NCI-H2081 treated with DMSO at 0.1 percent for 48 hours (cell line): Measurements from ENCODE around the gene YOD1.
"Not testable (repeated sequence)": the region's sequence is repeated elsewhere in the genome, so short reads cannot be mapped to it uniquely, and the experiment has no call there.

Experiments used
- DNase-seq: peaks from one replicate; lab custom pipeline; 2025; lab: John Stamatoyannopoulos, UW

Gene YOD1

DNA sequence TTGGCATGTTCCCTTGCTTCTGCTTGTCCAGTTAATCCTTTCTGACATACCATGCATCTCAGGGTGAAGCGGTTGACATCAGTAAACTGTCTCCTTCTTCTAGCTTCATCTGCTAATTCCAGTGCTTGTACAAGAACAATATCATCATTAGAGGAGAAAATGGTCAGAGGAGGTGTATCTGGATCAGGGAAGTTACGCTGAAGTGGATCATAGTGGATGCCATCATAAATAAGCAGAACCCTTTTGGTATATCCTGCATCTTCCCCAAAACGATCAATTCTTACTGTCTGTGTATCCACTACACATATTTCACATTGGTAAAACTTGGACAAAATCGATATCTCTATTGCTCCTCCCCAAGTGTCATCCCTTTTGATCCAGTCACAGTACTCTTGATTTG lies 2.0 kb downstream of the YOD1 start:
- no peak for DNase-seq

DNA sequence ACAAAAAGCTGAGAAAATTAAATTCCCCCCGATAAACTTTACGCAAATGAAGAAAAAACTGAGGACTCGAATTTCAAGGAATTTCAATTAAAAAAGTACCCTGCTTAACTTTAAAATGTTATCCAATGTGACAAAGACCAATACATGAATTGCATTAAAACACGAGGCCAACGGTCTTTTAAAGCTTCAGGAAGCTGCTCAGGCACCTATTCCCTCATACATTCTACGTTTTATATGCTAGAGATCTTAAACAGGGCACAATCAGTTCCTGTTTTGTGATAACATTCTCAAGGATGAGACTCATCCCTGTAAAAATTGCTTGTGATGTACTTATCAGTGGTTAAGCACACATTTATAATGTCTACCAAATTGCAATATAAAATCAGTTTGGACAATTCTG lies 3.0 kb downstream of the YOD1 start:
- DNase-seq, result no peak

DNA sequence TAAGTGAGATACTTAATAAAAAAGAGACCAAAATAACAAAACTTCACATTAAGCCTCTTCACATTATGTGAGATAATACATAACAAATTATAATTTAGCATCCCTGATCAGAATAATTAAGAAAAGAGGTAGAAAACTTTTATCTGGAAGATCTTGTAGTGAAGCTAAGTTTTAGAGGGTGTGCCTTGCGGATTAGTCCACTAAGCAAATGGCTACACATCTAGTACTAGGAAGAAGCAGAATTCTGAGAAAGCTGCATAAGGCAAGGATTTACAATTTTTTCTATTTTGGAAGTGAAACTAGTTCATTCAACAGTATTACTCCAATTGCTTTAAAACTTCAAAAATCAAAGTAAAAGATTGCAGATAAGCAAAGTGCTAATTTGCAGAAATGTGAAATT lies 3.5 kb downstream of the YOD1 start:
- DNase-seq, result no peak

DNA sequence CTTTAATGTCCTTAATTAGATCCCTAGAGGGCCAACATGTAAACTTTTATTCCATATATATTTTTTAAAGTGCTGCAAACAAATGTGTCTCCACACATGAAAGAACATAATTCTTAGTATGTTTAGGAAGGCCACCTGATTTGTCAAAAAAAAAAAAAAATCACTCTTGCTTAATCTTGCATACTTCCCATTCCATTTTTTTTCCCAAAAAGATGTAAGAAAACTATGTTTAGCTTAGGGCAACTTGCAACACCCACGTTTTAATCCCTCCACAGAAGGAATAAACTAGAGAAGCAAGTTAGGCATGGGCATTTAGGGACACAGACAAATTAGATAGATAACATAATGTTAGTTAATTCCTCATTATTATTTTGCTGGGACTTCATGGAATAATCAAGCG lies 5.6 kb downstream of the YOD1 start:
- no peak for DNase-seq

DNA sequence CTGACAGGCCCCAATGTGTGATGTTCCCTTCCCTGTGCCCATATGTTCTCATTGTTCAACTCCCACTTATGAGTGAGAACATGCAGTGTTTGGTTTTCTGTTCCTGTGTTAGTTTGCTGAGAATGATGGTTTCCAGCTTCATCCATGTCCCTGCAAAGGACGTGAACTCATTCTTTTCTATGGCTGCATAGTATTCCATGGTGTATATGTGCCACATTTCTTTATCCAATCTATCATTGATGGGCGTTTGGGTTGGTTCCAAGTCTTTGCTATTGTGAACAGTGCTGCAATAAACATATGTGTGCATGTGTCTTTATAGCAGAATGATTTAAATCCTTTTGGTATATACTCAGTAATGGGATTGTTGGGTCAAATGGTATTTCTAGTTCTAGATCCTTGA lies 9.6 kb downstream of the YOD1 start:
- DNase-seq, result not testable (repeated sequence)

DNA sequence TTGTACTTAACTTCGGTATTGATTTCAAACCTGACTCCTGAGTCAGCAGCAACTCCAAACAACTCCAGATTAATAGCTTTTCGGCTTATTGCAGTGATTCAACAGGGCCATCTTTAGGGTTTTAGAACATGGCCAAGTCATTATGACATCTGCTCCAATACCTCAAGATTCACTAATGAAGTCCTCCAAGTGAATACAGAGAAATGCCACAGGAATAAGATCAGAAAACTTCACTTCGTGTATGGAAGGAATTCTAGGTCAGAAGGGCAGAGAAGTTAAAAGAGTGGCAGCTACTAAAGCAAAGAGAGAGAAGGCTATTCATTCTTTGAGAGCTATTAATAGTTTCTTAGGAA lies 10.9 kb downstream of the YOD1 start:
- DNase-seq, result no peak

DNA sequence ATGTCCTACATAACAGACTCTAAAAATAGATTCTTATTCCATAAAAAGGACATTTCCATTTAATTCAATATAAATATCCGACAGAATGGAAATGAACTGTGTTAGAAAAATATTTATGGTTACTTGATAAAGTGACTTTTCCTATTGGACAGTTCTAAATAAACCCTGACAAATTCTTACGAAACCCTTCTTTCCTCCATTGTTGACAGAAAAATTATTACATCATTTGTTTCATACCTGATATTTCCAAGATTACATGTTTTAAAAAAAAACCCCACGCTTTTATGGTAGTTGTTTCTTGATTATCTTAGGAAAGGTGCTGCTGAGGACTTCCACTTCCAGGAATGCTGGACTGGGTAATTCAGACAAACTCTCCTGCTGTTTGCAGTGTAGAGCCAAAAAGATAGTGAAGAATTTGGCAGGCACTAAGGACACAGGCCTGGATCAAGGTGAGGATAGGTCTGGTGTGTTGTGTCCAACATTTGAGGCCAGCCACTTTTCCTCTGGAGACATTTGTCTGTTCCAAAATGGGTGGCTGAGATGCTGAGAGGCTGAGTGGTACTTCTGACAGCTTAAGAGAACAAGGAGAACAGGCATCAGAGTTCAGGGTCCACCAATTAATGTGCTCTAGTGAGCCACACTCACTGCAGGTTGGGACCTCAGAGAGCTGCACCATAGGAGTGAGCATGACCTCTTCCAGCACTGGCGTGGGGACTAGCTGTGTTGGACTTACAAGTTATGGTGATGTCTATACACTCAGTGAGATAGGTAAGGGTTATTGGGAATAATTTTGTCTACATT lies 11.4 kb downstream of the YOD1 start:
- no peak for DNase-seq

DNA sequence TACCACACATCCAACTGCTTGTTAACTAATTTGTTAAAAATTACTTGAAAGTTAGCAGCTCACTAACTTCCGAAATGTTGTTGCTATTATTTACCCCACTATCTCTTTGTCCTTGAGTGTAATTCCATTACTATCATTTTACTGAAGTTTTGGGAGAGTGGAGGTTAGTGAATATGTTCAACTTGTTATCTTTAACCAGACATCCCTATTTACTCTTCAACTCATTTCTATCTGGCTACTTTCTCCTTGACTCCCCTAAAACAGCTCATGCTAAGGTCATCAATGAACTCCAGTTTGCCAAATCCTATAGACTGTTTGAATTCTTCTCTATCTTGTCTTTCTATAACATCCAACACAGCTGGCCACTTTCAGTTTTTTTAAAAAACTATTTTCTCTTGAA lies 14.1 kb downstream of the YOD1 start:
- DNase-seq, result no peak

DNA sequence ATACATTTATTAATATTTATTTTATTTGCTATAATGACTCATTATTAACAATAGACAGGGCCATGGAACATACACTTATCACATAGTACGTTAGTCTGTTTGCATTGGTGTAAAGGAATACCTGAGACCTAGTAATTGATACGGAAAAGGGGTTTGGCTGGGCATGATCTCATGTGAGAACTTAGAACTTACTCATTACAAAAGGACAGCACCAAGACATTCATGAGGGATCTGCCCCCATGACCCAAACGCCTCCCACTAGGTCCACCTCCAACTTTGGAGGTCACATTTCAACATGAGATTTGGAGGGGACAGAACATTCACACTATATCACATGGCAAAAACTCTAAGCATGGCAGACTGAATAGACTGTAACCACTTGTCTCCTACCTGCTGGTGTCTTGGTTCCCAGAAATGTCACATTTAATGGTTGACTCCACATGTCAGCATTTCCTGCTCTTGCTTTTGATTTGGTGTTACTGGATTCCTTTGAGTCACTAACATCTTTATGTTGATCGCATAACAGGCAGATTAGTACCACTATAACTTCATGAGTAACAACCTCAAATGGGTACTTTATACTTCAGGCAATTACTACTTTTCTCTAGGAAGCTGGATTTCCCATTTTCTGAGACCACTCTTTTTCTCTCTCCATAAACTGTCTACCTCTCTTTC lies 15.0 kb downstream of the YOD1 start:
- DNase-seq, result no peak

DNA sequence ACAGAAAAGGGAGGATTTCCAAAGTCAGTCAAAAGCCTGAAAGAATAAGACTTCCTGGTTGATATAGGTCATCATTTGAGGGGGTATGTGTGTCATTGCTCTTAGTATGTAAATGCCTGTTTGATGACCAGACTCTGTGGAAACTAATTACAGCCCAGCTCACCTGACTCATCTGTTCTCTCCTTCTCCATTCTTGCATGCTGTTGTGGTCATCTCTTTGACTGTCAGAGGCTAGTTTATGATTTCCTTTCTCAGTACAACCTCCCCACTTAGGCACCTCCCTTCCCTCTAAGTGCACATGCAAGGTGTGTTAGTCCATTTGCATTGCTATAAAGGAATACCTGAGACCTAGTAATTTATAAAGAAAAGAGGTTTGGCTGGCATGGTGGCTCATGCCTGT lies 16.0 kb downstream of the YOD1 start:
- DNase-seq, result no peak

DNA sequence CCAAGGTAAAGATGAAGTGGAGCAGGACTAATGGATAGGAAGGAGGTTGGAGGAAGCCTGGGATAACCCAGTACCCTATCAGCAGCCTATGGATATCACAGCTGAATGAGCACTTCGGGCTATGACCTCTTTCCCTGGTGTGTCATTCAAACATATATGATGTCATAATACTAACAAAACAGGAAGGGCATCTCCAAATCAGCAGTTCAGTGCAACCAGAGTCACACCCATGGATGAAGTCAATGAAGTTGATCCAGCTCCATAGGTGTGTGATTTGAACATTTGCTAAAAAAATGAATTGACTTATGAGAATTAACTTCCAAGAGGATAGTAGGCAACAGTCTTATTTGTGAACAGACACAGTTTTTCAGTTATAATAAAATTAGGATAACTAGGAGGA lies 16.8 kb downstream of the YOD1 start:
- DNase-seq, result no peak

DNA sequence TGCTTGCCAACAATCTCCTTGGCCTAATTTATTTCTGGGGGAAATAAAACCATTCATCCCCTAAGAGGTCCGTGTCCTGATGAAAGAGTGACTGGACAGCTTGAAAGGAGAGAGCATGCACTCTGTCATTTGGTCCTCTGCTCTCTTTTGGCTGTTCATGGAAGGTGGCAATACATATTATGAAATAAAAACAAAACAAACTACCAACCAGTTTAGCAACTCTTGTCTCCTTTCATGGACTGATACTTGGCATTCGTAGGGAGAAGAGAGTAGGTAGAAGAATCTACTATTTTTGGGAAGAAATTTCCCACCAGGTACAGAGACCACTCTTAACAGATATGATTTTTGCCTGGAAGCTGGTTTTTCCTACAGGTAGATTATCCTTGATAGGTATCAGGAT lies 17.7 kb downstream of the YOD1 start:
- DNase-seq, result no peak

DNA sequence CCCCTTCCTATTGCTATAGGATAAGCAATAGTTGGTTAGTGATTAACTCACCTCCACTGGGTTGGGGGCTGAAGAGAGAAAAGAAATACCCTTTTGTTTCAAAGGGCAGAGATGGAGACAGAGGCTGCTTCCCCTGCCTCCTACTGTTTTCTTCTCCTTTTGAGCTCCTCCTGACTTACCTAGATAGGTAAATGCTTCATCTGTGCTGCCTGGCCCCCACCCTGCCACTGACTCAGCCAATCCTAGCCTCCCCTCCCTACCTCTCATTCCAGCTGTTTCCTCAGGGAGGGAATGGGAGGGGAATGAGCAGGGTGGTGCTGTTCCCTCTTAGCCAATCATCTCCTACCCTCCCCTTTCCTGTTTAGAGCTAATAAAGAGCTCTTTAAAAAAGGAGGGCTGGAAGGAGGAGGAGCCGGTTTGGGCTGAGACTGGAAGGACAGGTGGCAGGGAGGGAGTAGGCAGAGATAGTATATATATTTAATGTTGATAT lies 18.4 kb downstream of the YOD1 start, which contains the start of gene C1orf116:
Gene C1orf116, minus strand, starts transcription at position 229 of the 490 bp plus-strand sequence. CDS start 5,158 bp downstream, outside the sequence.
- peak; percentile 80 for DNase-seq

DNA sequence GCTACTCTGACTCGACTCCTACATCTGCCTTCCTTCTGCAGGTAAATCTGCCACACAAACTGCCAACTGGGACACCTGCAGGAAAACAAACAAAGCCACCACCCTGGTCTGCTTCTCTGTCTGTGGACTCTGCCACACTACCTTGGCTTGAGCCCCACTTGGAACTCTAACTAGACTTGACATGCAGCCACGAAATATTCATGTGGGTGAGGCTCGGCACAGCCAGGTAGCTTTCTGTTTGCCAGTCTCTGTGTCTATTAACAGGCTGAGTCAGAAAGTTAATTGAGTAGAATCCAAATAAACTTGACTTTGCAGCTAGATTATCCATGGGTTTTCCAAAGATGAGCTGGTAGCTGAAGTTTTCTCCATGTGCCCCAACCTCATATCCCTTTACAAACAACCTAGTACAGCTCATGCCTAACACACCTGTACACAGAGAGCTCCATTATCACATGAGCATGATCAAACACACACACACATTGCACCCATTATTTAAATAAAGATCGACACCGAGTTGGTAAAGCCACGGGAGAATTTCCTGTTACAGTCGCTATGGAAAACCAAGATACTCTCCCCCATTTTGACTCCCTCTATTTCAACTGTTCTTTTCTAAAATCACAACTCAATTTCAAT lies 19.3 kb downstream of the YOD1 start:
- peak; percentile 65 for DNase-seq

DNA sequence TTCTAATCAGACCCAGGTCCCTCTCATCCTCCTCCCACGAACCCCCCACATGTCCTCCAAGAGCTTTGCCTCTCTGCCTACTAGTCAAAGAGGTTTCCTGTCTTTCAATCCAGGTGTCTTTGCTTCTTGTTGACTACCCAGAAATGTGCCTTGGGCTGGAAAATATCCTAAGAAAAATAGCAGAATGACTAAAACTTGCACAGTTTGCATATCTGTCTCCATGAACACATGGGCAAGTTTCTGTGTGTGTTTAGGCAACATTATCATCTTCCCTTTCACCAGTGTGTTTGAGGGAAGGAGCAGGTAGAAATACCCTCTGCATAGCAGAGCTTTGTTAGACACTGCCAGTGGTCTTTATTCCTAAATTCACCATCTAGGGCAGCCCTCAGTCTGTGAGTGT lies 20.0 kb downstream of the YOD1 start:
- no peak for DNase-seq

DNA sequence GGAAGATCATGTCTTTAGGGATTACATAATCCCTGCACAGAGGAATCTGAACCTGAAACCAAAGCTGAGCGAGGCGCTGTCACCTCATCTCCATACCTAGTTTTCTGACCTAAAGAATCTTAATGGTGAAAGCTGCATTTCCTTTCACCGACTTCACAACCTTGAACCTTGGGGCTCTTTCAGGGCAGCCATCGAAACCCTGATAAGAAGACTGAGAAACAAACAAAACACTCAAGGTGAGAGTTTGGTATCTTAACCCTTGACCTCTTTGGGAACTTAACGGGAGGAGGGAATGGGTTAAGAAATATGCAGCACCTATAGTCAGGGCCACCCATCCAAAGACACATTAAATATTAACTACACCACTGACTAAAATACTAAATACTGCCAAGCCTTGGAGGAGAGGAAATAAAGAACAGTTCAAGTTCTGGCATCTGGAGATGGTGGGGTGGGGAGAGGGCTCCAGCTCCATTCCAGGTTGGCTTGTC lies 20.4 kb downstream of the YOD1 start:
- DNase-seq, result no peak

DNA sequence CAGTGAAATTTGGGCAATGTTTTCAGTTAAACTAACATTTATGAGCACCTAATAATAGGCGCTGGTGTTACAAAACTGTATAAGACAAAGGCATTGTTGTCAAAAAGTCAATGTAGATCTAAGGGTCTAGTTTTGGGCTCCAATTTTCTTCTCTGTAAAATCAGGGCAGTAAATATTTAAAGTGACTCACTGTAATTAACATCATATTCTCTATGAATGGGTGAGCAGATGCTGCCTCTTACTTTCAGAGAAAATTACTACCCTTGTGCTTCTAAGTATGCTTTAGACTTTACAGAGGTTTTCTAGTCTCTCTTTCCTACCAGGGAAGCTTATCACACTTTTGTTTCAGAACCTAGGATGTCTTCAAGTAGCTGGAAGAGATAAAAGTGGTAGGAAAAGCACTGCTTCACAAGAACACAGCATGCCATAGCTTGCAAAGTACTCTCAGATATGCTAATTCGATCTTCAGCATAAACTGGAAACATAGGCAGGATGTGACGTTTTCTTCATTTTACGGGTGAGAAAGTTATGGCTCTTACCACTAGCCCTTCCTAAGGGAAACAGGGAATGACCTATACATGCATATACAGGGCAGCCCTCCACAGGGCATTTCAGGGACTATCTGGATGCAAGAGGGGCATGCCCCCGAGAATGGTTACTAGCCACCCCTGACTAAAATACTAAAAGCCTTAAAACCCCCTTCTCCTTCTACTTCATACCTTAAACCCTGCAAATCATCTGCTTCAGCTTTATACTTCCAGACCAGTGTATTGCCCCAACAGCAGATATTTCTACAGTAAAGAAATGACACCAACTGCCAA lies 21.1 kb downstream of the YOD1 start:
- DNase-seq, result peak; percentile 64

DNA sequence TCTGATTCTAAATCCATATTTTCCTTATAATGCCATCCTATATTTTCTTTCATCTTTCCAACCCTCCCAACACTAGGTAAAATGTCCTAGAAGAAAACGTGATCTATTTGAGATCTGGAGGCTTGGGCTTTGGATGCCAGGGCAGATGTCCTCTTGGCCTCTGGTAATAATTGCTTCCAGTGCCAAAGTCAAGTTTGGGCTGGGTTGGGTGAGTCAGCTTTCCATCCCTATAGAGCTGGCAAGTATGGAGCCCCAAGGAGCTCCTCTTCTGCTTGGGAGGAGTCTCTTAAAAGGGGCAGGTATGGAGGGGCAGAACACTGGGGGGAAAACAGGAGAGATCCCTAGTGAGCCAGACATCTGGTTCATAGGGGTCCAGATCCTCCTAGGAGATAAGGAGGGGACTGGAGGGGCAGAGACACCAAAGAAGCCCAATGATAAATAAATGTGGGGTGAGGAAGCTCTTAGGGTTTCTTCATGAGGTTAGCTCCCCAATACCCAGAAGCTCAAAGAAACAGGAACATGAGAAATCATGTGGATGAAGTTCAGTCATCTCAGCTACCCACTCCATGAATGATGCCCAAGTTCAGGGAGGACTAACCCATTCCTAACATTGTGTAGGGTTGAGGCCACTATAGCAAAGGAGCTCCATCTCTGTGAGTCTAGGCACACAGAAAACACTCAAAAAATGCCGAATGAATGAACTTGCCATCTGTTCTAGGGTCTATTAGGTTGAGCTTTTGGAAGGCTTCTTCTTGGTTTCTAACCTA lies 21.9 kb downstream of the YOD1 start:
- no peak for DNase-seq

DNA sequence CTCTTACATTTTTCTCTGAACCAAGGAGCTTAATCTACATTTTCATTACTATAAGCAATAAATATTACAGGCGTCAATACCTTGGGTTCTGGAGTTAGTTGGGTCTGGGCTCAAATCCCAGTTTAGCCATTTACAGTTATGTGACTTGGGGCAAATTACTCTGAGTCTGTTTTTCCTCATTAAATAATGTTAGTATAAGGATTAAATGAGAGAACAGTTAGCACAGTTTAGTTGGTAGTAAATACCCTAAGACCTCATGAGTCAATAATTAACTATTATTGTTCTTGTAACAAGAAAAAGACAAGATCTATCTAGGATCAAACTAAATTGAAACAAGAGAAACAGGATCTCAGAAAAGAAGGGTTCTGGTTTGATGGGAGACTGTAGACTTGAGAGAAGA lies 23.1 kb downstream of the YOD1 start:
- no peak for DNase-seq

DNA sequence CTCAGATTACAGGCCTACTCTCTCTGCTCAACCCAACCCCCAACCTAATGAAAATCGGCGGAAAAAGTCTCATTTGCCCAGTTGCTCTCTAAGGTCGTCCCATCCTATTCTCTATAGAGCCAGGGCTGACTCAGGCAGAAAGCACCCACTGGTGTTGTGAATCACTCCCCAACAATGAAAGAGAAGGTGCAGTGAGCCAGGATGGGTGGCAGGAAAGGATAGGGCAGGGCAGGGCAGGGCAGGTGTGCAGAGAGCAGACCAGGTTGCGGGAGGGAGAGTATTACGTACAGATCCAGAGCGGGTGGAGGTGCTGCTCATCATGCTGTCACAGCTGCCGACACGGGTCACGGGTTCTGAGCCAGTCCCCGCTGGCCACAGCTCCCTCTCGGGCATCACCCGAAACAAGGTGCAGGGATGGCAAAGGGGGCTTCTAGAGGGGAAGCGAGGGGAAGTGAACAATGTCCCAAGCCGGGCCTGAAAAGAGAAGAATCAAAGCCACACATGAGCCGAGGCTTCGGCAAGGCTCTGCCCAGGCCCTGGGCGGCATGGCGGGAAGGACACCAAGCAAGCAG lies 23.7 kb downstream of the YOD1 start:
- DNase-seq, result no peak

DNA sequence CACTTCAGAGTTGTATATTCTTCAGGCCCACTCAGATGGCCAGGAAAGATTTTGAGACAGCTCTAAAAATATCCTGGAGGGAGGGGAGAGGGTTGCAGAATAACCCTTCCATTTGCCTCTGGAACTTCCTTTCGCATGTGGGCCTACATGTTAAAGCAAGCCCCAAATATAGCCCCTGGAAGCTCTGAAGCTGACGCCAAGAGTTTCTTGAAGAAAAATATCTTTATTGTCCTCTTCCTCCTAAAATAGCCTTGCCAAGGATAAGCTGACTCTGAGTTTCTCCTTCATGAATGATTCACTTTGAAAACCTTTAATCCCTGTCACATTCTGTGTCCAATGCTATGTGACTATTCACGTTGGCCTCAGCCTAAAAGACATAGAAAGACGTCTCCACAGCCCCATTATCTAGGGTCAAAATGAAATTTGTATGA lies 24.9 kb downstream of the YOD1 start:
- no peak for DNase-seq
